ACHN (cell line): Measurements from ENCODE around the gene PALLD.

Experiments used
- DNase-seq: peaks from one replicate; pipeline ENCODE4 v3.0.0-alpha.2; 2015
- in situ Hi-C: cut with HindIII; loops from 2 replicates; pipeline ENCODE4 v1.10.0; 2017; ENCODE audit warnings: low sequenced_read_pairs, low pct_ligation_motif_present, low pct_unique_long_range_greater_than_20kb

Gene PALLD

GRCh38 chr4:168519576-168519975 is 22.7 kb downstream of the PALLD start:
- in situ Hi-C loops, result no loop called here
- no peak for DNase-seq

GRCh38 chr4:168521721-168522120 is 24.9 kb downstream of the PALLD start:
- DNase-seq, result no peak
- in situ Hi-C loops, result no loop called here

- in situ Hi-C loops, result no loop called here
- no peak for DNase-seq
Observed at GRCh38 chr4:168522356-168522755, 25.5 kb downstream of the PALLD start.

GRCh38 chr4:168522829-168523489 is 26.1 kb downstream of the PALLD start:
- in situ Hi-C loops, result no loop called here
- DNase-seq, result no peak

- DNase-seq, result peak; percentile 15
- in situ Hi-C loops, result no loop called here
Observed at GRCh38 chr4:168524006-168524405, 27.2 kb downstream of the PALLD start.

- in situ Hi-C loops, result no loop called here
- DNase-seq, result no peak
Observed at GRCh38 chr4:168524897-168525296, 28.0 kb downstream of the PALLD start.

GRCh38 chr4:168527560-168527959 is 30.7 kb downstream of the PALLD start:
- peak; percentile 6 for DNase-seq

GRCh38 chr4:168528131-168528949 is 31.5 kb downstream of the PALLD start:
- in situ Hi-C loops, result no loop called here

More at GRCh38 chr4:168527560-168527959, 30.7 kb downstream of the PALLD start:
- in situ Hi-C loops, result no loop called here

GRCh38 chr4:168529257-168529656 is 32.4 kb downstream of the PALLD start:
- no peak for DNase-seq
- in situ Hi-C loops, result no loop called here

More at GRCh38 chr4:168528131-168528949, 31.5 kb downstream of the PALLD start:
- DNase-seq, result peak; percentile 73

- in situ Hi-C loops, result no loop called here
Observed at GRCh38 chr4:168531305-168531704, 34.5 kb downstream of the PALLD start.

GRCh38 chr4:168534535-168534934 is 37.7 kb downstream of the PALLD start:
- DNase-seq, result no peak
- in situ Hi-C loops, result no loop called here

More at GRCh38 chr4:168531305-168531704, 34.5 kb downstream of the PALLD start:
- DNase-seq, result no peak

GRCh38 chr4:168535689-168536088 is 38.8 kb downstream of the PALLD start:
- in situ Hi-C loops, result no loop called here
- no peak for DNase-seq

- in situ Hi-C loops, result no loop called here
Observed at GRCh38 chr4:168536448-168536847, 39.6 kb downstream of the PALLD start.

GRCh38 chr4:168537086-168537485 is 40.2 kb downstream of the PALLD start:
- in situ Hi-C loops, result no loop called here
- no peak for DNase-seq

More at GRCh38 chr4:168536448-168536847, 39.6 kb downstream of the PALLD start:
- no peak for DNase-seq

GRCh38 chr4:168537571-168537970 is 40.7 kb downstream of the PALLD start:
- in situ Hi-C loops, result no loop called here

GRCh38 chr4:168538632-168539031 is 41.8 kb downstream of the PALLD start:
- no peak for DNase-seq
- in situ Hi-C loops, result no loop called here

More at GRCh38 chr4:168537571-168537970, 40.7 kb downstream of the PALLD start:
- DNase-seq, result no peak

- no peak for DNase-seq
- in situ Hi-C loops, result no loop called here
Observed at GRCh38 chr4:168540086-168540485, 43.2 kb downstream of the PALLD start.

- in situ Hi-C loops, result no loop called here
Observed at GRCh38 chr4:168540503-168541265, 43.8 kb downstream of the PALLD start.

More at GRCh38 chr4:168540503-168541265, 43.8 kb downstream of the PALLD start:
- no peak for DNase-seq
